ENCODE measurements around the gene DLG2.

Gene DLG2

GRCh38 chr11:83493917-83494316 lies 2133.2 kb downstream of the DLG2 start:
- no peaks in the 10 kb centered on the region for H3F3A ChIP-seq (ENCODE audit: insufficient read depth, low read length)
- H2AFZ ChIP-seq (ENCODE audit: low read length) = no peak overlapping the region
- no peak overlapping the region for H3K4me3 ChIP-seq (ENCODE audit: low read depth, low read length, poor library complexity, severe bottlenecking)
- H3K36me3 ChIP-seq (ENCODE audit: insufficient read depth, low read length) = no peaks in the 10 kb centered on the region
- no peaks in the 10 kb centered on the region for H3K9me3 ChIP-seq (ENCODE audit: low read length)
- H3K27me3 ChIP-seq (ENCODE audit: insufficient read depth, low read length) = no peaks in the 10 kb centered on the region
- H3K4me2 ChIP-seq (ENCODE audit: low read length) = no peak overlapping the region
- no peak overlapping the region for H3K27ac ChIP-seq (ENCODE audit: low read depth, low read length, poor library complexity, severe bottlenecking)
- H3K9ac ChIP-seq (ENCODE audit: low read length) = no peak overlapping the region
- no peaks in the 10 kb centered on the region for H3K4me1 ChIP-seq (ENCODE audit: insufficient read depth, low read length, severe bottlenecking)
- H4K20me1 ChIP-seq (ENCODE audit: insufficient read depth, low read length) = no peaks in the 10 kb centered on the region
- H3K9me2 ChIP-seq (ENCODE audit: low read depth, low read length) = no peaks in the 10 kb centered on the region
- TF ChIP-seq CTCF (IDR thresholded peaks at IDR 0.05; ENCODE audit: low read length) (no peak), EZH2 (IDR thresholded peaks at IDR 0.05; ENCODE audit: borderline replicate concordance, low read length) (no peak)
- no peaks in the 10 kb centered on the region for H3K79me2 ChIP-seq (ENCODE audit: insufficient read depth, low read length)

- H3K9ac ChIP-seq (ENCODE audit: low read length) = no peak overlapping the region
- H3K4me2 ChIP-seq (ENCODE audit: low read length) = no peak overlapping the region
- H3F3A ChIP-seq (ENCODE audit: insufficient read depth, low read length) = no peaks in the 10 kb centered on the region
- H3K9me2 ChIP-seq (ENCODE audit: low read depth, low read length) = no peaks in the 10 kb centered on the region
- H2AFZ ChIP-seq (ENCODE audit: low read length) = no peak overlapping the region
- H3K4me1 ChIP-seq (ENCODE audit: insufficient read depth, low read length, severe bottlenecking) = no peaks in the 10 kb centered on the region
- H3K79me2 ChIP-seq (ENCODE audit: insufficient read depth, low read length) = no peaks in the 10 kb centered on the region
- H3K9me3 ChIP-seq (ENCODE audit: low read length) = no peaks in the 10 kb centered on the region
- TF ChIP-seq EZH2 (IDR thresholded peaks at IDR 0.05; ENCODE audit: borderline replicate concordance, low read length) (no peak), CTCF (IDR thresholded peaks at IDR 0.05; ENCODE audit: low read length) (no peak)
- H3K27ac ChIP-seq (ENCODE audit: low read depth, low read length, poor library complexity, severe bottlenecking) = no peak overlapping the region
- H3K27me3 ChIP-seq (ENCODE audit: insufficient read depth, low read length) = no peaks in the 10 kb centered on the region
- no peaks in the 10 kb centered on the region for H3K36me3 ChIP-seq (ENCODE audit: insufficient read depth, low read length)
- H4K20me1 ChIP-seq (ENCODE audit: insufficient read depth, low read length) = no peaks in the 10 kb centered on the region
- H3K4me3 ChIP-seq (ENCODE audit: low read depth, low read length, poor library complexity, severe bottlenecking) = no peak overlapping the region
These were observed 2134.1 kb downstream of the DLG2 start for GRCh38 chr11:83493034-83493433.

- H3K79me2 ChIP-seq (ENCODE audit: insufficient read depth, low read length) = no peaks in the 10 kb centered on the region
- TF ChIP-seq CTCF (IDR thresholded peaks at IDR 0.05; ENCODE audit: low read length) (no peak), EZH2 (IDR thresholded peaks at IDR 0.05; ENCODE audit: borderline replicate concordance, low read length) (no peak)
- H3K9me2 ChIP-seq (ENCODE audit: low read depth, low read length) = no peaks in the 10 kb centered on the region
- H3K9ac ChIP-seq (ENCODE audit: low read length) = no peak overlapping the region
- no peak overlapping the region for H3K27ac ChIP-seq (ENCODE audit: low read depth, low read length, poor library complexity, severe bottlenecking)
- no peaks in the 10 kb centered on the region for H4K20me1 ChIP-seq (ENCODE audit: insufficient read depth, low read length)
- H3K4me3 ChIP-seq (ENCODE audit: low read depth, low read length, poor library complexity, severe bottlenecking) = no peak overlapping the region
- no peaks in the 10 kb centered on the region for H3K27me3 ChIP-seq (ENCODE audit: insufficient read depth, low read length)
- H3K4me2 ChIP-seq (ENCODE audit: low read length) = no peak overlapping the region
- no peaks in the 10 kb centered on the region for H3F3A ChIP-seq (ENCODE audit: insufficient read depth, low read length)
- H2AFZ ChIP-seq (ENCODE audit: low read length) = no peak overlapping the region
- no peaks in the 10 kb centered on the region for H3K9me3 ChIP-seq (ENCODE audit: low read length)
- H3K36me3 ChIP-seq (ENCODE audit: insufficient read depth, low read length) = no peaks in the 10 kb centered on the region
- H3K4me1 ChIP-seq (ENCODE audit: insufficient read depth, low read length, severe bottlenecking) = no peaks in the 10 kb centered on the region
These were observed 2143.3 kb downstream of the DLG2 start for GRCh38 chr11:83483808-83484207.

Measured in OCI-LY1 (cell line).